ENCODE data around the gene AADAC.
"Not testable (repeated sequence)": the region's sequence is repeated elsewhere in the genome, so short reads cannot be mapped to it uniquely, and the experiment has no call there.

The AADAC gene

DNA sequence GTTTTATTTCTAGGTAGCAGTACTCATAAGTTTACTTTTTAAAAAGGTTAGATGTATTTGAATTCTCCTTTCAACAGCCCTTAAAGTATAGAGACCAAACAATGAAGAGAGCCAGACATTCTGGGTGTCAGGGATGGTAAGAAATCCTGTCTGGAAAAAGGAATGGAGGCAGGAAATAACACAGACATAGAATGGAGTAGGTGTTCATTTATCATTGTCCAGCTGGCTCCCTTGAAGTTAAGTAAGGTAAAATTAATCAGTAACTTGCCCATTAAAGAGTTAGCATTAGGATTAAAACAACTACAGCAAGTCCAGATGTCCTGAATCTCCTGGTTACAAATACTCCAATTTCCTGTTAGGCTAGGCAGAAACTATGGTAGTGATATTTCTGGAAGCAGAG, 46.0 kb downstream of the AADAC start:
- no peak for DNase-seq

GRCh38 chr3:151863611-151864010, 49.7 kb downstream of the AADAC start:
- DNase-seq = no peak

DNA sequence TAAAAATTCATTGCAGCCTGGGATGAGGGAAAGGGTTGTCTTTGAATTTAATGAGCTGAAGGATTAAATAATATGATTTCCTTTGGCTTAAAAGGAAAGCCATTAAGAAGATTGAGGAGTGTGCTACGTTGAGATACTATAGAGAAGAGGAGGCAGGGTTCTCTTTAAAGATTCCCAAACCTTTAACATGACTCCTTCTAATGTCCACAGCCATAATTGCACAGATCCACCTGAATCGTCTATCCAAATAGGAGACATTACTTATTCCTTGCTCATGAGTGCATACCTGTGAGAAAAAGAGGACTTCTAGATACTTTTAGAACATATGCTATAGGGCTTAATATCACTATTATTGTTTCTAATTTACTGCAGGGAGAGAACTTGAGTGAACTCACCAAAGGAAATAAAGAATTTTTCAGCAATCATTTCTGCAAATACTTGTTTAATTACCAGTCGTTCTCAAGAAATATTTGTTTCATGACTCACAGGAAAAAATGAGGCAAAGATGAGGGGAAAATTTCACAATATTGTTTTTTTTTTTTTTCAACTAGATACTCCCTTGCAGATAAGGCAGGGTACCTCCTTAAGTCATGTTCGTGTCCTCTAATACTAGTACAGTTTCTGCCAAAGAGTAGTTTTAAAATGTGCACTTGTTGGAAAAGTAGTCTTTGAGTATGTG, 50.6 kb downstream of the AADAC start:
- DNase-seq = no peak

DNA sequence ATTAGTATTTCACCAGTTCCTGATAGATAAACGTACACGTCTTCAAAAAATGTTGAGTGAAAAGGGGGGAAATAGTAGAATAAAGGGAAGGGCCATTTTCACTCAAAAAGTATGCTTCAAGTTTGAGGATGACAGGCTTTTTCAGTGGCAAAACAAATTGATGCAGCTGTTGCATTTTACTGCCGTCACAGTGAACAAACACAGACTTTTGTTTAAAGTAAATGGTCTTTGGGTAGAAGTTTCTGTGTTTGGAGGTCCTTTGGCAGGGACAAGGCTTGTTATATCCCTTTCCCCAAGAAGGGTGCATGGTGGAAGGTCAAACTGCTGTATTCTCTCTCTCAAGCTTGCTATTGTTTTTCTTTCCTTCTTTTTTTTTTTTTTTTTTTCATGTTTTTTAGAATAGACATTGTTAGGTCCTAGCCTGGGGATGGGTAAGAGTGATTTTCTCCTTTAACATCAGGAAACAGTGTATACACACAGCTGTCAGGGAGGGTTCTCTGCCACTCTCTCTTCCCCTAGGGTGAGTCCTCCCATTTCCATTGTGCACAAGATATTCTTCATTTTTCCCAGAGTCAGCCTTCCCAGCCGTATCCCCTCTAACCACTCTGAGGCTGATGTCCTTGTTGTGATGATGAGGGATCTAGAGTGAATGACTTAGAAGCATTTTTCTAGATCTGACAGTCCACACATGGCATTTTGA, 52.9 kb downstream of the AADAC start:
- DNase-seq = no peak

- no peak for DNase-seq
These were observed 53.8 kb downstream of the AADAC start for GRCh38 chr3:151867666-151868065.

- DNase-seq = no peak
These were observed 55.3 kb downstream of the AADAC start for GRCh38 chr3:151869181-151869580.

GRCh38 chr3:151871639-151872468, 57.9 kb downstream of the AADAC start:
- DNase-seq = no peak

GRCh38 chr3:151873398-151873797, 59.5 kb downstream of the AADAC start, which contains the start of gene SUCNR1:
Gene SUCNR1 (plus strand): TSS chr3:151873643. CDS start chr3:151879893, 6,250 bp downstream.
- no peak for DNase-seq

GRCh38 chr3:151874079-151874478, 60.2 kb downstream of the AADAC start:
- DNase-seq = not testable (repeated sequence)

GRCh38 chr3:151875759-151876158, 61.8 kb downstream of the AADAC start:
- DNase-seq = no peak

DNA sequence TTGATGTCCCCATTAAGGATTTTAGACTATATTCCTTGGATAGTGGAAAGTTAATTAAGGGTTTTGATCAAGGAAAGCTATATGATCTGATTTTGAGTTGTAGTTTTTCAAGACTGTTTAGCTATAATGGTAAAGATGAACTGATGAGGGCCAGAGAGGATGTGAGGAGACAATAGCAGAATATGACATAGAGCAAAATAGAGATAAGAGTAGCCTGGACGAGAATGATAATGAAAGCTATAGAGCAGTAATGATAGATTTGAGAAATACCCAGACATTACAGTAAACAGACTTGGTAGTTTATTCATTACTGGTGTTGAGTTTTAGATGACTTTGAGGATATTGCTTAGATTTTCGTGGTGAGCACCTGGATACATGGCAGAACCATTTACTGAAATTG, 63.4 kb downstream of the AADAC start:
- no peak for DNase-seq

Data from SHP77 (cell line).